GM19455 (cell line): ENCODE data around the gene MAP4K1.

Experiments
- ATAC-seq: cut with Tn5 transposase; IDR thresholded peaks from one replicate; pipeline ENCODE4 v1.9.1; 2021; ENCODE audit not compliant: unreplicated experiment

The MAP4K1 gene

GRCh38 chr19:38547421-38547820 lies 70.3 kb downstream of the MAP4K1 start:
- ATAC-seq = no peak

DNA sequence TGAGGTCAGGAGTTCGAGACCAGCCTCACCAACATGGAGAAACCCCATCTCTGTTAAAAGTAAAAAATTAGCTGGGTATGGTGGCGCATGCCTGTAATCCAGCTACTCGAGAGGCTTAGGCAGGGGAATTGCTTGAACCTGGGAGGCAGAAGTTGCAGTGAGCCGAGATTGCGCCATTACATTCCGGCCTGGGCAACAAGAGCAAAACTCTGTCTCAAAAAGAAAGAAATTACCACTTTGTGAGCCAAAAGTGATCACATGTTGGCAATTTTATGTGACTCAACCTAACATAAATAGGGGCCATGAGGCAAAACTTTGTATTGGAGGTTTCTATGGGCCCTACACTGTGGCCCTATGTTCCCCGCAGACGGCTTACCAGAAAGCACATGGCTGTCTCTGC lies 72.2 kb downstream of the MAP4K1 start:
- ATAC-seq = no peak

DNA sequence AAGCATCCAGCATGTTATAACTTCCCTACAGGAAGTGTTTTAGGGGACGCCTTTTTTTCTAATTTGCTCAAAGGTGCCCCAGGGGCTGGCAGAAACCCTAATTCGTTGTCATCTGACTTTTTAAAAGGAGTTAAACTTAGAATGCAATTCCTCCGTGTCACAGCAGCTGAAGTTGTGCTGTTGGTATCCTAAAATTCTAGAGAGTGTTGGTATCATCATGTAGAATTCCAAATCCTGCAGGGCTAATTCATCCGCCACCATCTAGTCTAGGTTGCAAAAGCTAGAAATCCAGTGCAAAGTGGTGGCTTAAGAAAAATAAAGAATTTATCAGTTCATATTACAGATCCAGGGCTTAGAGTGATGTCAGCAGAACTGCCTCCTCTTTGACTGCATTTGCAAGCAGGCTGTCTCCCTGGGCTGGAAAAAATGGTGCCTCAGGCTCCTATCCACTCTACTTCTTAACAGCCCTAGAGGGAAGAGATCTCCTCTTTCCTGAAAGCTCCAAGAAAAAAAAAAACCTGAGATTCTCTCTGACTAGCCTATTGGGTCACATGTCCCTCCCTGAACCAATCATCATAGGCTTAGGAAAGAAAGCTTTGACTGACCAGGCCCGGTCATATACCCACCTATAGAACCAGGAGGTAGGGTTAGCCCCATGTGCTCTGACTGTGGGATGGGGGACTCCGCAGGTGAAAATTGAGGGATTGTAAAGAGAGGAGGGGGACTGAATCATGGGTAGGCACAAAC lies 73.0 kb downstream of the MAP4K1 start:
- no peak for ATAC-seq

DNA sequence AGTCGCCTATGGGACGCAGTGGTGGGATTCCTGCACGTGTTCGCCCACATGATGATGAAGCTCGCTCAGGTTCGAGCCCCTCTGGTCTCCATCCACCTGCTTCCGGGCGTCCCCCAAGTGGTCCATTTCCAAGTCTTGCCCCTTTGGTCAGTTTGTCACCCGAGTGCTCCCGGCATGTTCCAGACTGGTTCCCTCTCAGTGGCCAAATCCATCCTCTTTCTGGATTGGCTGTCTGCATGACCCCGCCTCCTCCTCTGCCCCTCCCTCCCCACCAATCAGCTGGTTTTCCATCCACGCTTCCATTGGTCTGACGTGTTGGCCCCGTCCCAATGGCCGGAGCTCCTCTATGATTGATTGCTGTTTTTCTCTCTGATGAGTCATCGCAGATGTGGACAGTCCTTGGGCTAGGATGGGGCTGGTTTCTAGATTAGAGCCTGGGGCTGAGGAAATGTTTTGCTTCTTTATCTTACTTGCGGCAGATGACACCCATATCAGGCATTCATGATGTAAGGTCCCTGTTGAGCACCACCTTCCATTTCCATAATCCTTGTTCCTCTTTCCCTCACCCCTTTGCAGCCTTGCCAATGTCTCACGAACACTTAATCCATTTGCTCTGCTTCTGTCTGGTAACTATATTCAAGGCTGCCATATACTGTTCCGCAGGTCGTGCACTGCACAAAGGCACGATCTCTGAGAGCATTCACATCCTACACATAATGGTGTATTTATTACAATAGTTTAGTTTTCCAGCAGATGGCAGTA lies 73.8 kb downstream of the MAP4K1 start:
- ATAC-seq = no peak

DNA sequence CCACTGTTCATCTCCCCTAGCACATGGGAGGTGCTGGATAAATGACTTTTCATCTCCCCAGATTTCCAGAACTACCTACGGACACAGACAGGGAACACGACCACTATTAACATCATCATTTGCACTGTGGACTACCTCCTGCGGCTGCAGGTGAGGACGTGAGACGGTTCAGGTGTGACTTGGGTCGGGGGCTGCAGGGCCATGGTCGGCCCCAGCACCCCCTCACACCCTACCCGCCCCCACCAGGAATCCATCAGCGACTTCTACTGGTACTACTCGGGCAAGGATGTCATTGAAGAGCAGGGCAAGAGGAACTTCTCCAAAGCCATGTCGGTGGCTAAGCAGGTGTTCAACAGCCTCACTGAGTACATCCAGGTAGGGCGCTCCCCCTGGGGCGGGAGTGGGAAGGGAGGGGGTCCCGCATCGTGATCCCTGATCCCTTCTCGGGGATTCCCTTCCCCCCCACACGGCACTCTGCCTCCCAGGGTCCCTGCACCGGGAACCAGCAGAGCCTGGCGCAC lies 74.4 kb downstream of the MAP4K1 start:
- no peak for ATAC-seq

GRCh38 chr19:38542040-38542439 lies 75.7 kb downstream of the MAP4K1 start:
- no peak for ATAC-seq

DNA sequence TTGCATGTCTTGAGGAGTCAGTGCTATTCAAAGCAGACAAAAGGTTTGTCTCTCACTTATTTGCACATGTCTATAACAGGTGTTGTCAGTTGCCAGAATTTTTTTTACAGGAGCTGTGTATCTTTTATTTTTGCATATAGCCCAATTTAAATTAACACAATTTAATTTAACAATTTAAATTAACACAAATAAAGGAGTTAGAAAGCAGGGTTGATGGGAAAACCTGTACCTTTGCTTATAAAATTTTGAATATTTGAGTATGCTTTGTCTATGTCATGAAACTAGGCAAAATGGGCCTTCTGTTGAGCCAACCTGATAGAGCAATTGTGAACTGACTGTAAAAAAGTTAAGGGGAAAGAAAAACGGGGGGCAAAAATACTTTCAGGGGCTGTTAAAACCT lies 78.0 kb downstream of the MAP4K1 start:
- no peak for ATAC-seq

DNA sequence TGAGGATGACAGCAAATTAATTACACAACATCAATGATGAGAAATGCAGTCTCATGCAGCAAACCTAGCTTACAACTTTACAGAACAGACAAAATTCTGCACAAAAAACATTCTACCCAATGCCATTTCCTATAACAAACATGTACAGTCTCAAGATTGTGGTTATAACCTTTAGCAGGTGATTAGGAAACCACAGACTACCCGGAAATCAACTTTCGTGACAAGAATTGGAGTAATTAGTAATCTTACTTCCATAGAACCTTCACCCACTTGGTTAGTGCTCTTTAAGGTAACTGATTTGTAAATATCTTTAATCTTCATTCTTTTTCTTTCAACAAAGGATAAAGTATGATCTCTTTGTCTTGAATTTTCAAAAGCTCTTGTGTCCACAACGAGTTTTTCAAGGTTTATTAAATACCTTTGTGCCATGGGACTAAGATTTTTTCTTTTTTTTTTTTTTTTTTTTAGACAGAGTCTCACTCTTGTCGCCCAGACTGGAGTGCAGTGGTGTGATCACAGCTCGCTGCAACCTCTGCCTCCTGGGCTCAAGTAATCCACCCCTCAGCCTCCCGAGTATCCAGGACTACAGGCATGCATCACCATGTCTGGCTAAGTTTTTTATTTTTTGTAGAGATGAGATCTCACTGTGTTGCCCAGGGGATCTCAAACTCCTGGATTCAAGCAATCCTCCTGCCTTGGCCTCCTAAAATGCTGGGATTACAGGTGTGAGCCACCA lies 78.8 kb downstream of the MAP4K1 start:
- no peak for ATAC-seq

DNA sequence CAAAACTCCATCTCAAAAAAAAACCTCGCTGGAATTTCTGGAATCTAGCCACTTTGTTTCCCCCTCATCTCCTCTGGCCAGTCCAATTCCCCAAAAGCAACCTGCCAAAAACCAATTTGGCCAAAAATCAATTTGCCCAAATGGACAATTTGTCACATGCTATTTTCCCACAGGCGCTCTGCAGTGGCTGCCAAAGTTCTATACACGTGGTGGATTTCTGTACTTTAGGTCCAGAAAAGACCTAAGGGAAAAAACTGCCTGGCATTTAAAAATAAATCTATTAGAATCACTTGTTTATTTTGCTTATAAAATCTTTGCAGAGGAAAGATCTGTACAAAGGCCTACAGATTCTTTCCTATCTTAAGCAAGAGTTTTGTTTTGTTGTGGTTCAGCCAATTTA lies 79.4 kb downstream of the MAP4K1 start:
- ATAC-seq = no peak
